H1 (cell line): ENCODE data around the gene RBMS2. TPM values are rescaled to one million over a fixed set of nuclear protein-coding genes. Genes with fewer than 3 reads are reported as not detected.

Experiments
- CTCF ChIA-PET: fragments of 300-600 bp; sonication (Branson Sonifier 250); formaldehyde crosslinking; loops from one replicate; lab custom pipeline; 2021; ENCODE audit not compliant: partially characterized antibody; lab: Charles Lee
- POLR2A ChIA-PET: fragments of 300-600 bp; sonication (Branson Sonifier 250); formaldehyde crosslinking; loops from one replicate; lab custom pipeline; 2021; ENCODE audit warnings: inconsistent platforms; ENCODE audit not compliant: partially characterized antibody; lab: Charles Lee
- DNase-seq, 2 experiments: peaks; one replicate each; pipeline versions ENCODE4 v3.0.0 to v3.0.0-alpha.2; 2010 to 2022; ENCODE audit warnings: low spot score in 2 of 2, low read depth in 1 of 2, mixed read lengths in 1 of 2
- FAIRE-seq: peaks from 2 replicates; lab custom pipeline; 2011; peaks lifted over from hg19 to GRCh38; lab: Jason Lieb, UNC
- H2AFZ ChIP-seq: 2 replicates; pipeline ENCODE4 v1.8.1; 2012; ENCODE audit warnings: low read length, inconsistent platforms
- H2AK5ac ChIP-seq: 2 replicates; pipeline ENCODE4 v1.6.1; 2013; ENCODE audit warnings: low read depth, low read length
- H2BK120ac ChIP-seq: replicated peaks from 2 replicates; pipeline ENCODE3; 2013; ENCODE audit warnings: low read depth, low read length, inconsistent platforms
- H2BK12ac ChIP-seq: 2 replicates; pipeline ENCODE4 v1.6.1; 2013; ENCODE audit warnings: low read depth, low read length
- H2BK15ac ChIP-seq: 2 replicates; pipeline ENCODE4 v1.6.1; 2013; ENCODE audit warnings: low read length
- H2BK20ac ChIP-seq: 2 replicates; pipeline ENCODE4 v1.6.1; 2013; ENCODE audit warnings: low read length
- H2BK5ac ChIP-seq: 2 replicates; pipeline ENCODE4 v1.6.1; 2013; ENCODE audit warnings: low read depth, low read length
- H3K14ac ChIP-seq: 2 replicates; pipeline ENCODE4 v1.6.1; 2013; ENCODE audit warnings: inconsistent platforms; ENCODE audit not compliant: insufficient read length
- H3K18ac ChIP-seq: 2 replicates; pipeline ENCODE4 v1.6.1; 2013; ENCODE audit warnings: low read length; ENCODE audit errors: extremely low read depth
- H3K23ac ChIP-seq: 2 replicates; pipeline ENCODE4 v1.6.1; 2013; ENCODE audit warnings: inconsistent platforms; ENCODE audit not compliant: insufficient read length
- H3K23me2 ChIP-seq: 2 replicates; pipeline ENCODE4 v1.6.1; 2013; ENCODE audit warnings: low read depth, low read length
- H3K27ac ChIP-seq: 2 replicates; pipeline ENCODE4 v1.6.1; 2011; ENCODE audit warnings: low read depth, low read length, inconsistent platforms
- H3K27me3 ChIP-seq, 4 experiments: replicated peaks in 1 of 4; 1 replicate in 1 of 4; 2 replicates in 3 of 4; pipeline versions ENCODE4 v1.6.1 to v1.8.1; 2011 to 2013; ENCODE audit warnings: low read length in 3 of 4, mild to moderate bottlenecking in 3 of 4, inconsistent platforms in 2 of 4, mixed read lengths in 2 of 4, moderate library complexity in 1 of 4; ENCODE audit not compliant: control insufficient read depth in 3 of 4, insufficient read depth in 3 of 4; ENCODE audit errors: extremely low read depth in 1 of 4
- H3K36me3 ChIP-seq, 4 experiments: 2 replicates each; pipeline versions ENCODE4 v1.6.1 to v1.8.1; 2011 to 2013; ENCODE audit warnings: mild to moderate bottlenecking in 4 of 4, low read length in 3 of 4, moderate library complexity in 2 of 4, control low read depth in 1 of 4, inconsistent platforms in 1 of 4; ENCODE audit not compliant: insufficient read depth in 4 of 4, control insufficient read depth in 2 of 4
- H3K4ac ChIP-seq: replicated peaks from 2 replicates; pipeline ENCODE3; 2013; ENCODE audit warnings: low read length, low read depth, mixed read lengths, inconsistent platforms; ENCODE audit not compliant: insufficient read length
- H3K4me1 ChIP-seq, 4 experiments: replicated peaks in 1 of 4; 1 replicate in 1 of 4; 2 replicates in 3 of 4; pipeline versions ENCODE4 v1.6.1 to v1.8.1; 2011 to 2013; ENCODE audit warnings: low read length in 3 of 4, inconsistent platforms in 2 of 4, mixed read lengths in 1 of 4; ENCODE audit not compliant: insufficient read depth in 4 of 4, control insufficient read depth in 3 of 4
- H3K4me2 ChIP-seq, 2 experiments: 2 replicates each; pipeline versions ENCODE4 v1.6.1 to v1.8.1; 2011 to 2013; ENCODE audit warnings: low read depth in 2 of 2, low read length in 2 of 2, control low read depth in 1 of 2, inconsistent platforms in 1 of 2, mild to moderate bottlenecking in 1 of 2; ENCODE audit not compliant: insufficient read depth in 1 of 2
- H3K4me3 ChIP-seq, 4 experiments: fragments of 200-600, 300-600 bp in 1 of 4; sonication (generic), shearing (Covaris generic), sonication (Bioruptor Twin) in 1 of 4; 2 replicates each; pipeline versions ENCODE4 v1.5.1 to v1.8.1; 2011 to 2016; ENCODE audit warnings: low read length in 4 of 4, low read depth in 3 of 4, control low read depth in 2 of 4, inconsistent platforms in 2 of 4, mild to moderate bottlenecking in 2 of 4, mixed read lengths in 1 of 4, moderate library complexity in 1 of 4; ENCODE audit not compliant: insufficient read depth in 2 of 4; ENCODE audit errors: extremely low read depth in 1 of 4
- H3K56ac ChIP-seq: replicated peaks from 2 replicates; pipeline ENCODE3; 2013; ENCODE audit warnings: low read depth, mild to moderate bottlenecking, mixed read lengths, low read length, inconsistent platforms; ENCODE audit not compliant: insufficient read length
- H3K79me1 ChIP-seq: 2 replicates; pipeline ENCODE4 v1.6.1; 2013; ENCODE audit warnings: low read depth, low read length, control low read depth
- H3K79me2 ChIP-seq, 2 experiments: 2 replicates each; pipeline versions ENCODE4 v1.6.1 to v1.8.1; 2012 to 2013; ENCODE audit warnings: low read length in 2 of 2, mild to moderate bottlenecking in 2 of 2, inconsistent platforms in 1 of 2; ENCODE audit not compliant: insufficient read depth in 2 of 2, control insufficient read depth in 1 of 2
- H3K9ac ChIP-seq, 4 experiments: replicated peaks in 1 of 4; 1 replicate in 1 of 4; 2 replicates in 3 of 4; pipeline versions ENCODE4 v1.6.1 to v1.8.1; 2011 to 2013; ENCODE audit warnings: low read depth in 3 of 4, low read length in 3 of 4, control low read depth in 2 of 4, mild to moderate bottlenecking in 2 of 4, moderate library complexity in 2 of 4, inconsistent platforms in 1 of 4; ENCODE audit errors: extremely low read depth in 1 of 4
- H3K9me3 ChIP-seq, 2 experiments: 2 replicates each; pipeline versions ENCODE4 v1.6.1 to v1.8.1; 2012 to 2013; ENCODE audit warnings: mild to moderate bottlenecking in 2 of 2, moderate library complexity in 2 of 2, control low read depth in 1 of 2, inconsistent platforms in 1 of 2, low read depth in 1 of 2, low read length in 1 of 2, mixed read lengths in 1 of 2; ENCODE audit not compliant: insufficient read depth in 2 of 2
- H4K20me1 ChIP-seq, 2 experiments: replicated peaks in 1 of 2; 2 replicates each; pipeline versions ENCODE3 to v1.8.1; 2011 to 2013; ENCODE audit warnings: inconsistent platforms in 2 of 2, low read length in 2 of 2, mild to moderate bottlenecking in 1 of 2; ENCODE audit not compliant: insufficient read depth in 2 of 2, control insufficient read depth in 1 of 2
- H4K5ac ChIP-seq: 2 replicates; pipeline ENCODE4 v1.6.1; 2013; ENCODE audit warnings: low read length, low read depth, mixed read lengths, inconsistent platforms; ENCODE audit not compliant: insufficient read length
- H4K8ac ChIP-seq: 2 replicates; pipeline ENCODE4 v1.8.0; 2013; ENCODE audit warnings: mild to moderate bottlenecking, moderate library complexity, low read length, inconsistent platforms; ENCODE audit not compliant: insufficient read depth; ENCODE audit errors: extremely low read depth
- H4K91ac ChIP-seq: replicated peaks from 2 replicates; pipeline ENCODE3; 2013; ENCODE audit warnings: low read length, mixed read lengths, inconsistent platforms; ENCODE audit not compliant: insufficient read length
- HDAC2 ChIP-seq, 2 experiments: fragments of 300-600 bp in 1 of 2; sonication (generic) in 1 of 2; IDR thresholded peaks; 2 replicates each; pipeline ENCODE4 v1.6.1; 2011 to 2012; ENCODE audit warnings: low read depth in 2 of 2, low read length in 2 of 2, mild to moderate bottlenecking in 2 of 2, moderate library complexity in 2 of 2, borderline replicate concordance in 1 of 2, inconsistent platforms in 1 of 2
- WGBS, 2 experiments: shearing (Covaris generic) in 1 of 2; methylation state at CpG; one replicate each; pipeline versions ENCODE4 v1.1.6 to v1.1.7; 2013 to 2015; ENCODE audit warnings: low lambda C conversion rate in 2 of 2, mixed read lengths in 2 of 2, inconsistent platforms in 1 of 2, low coverage in 1 of 2, missing lambda C conversion rate in 1 of 2; ENCODE audit not compliant: insufficient replicate concordance in 2 of 2, insufficient coverage in 1 of 2, insufficient read length in 1 of 2; ENCODE audit errors: extremely low coverage in 1 of 2, missing lambda C conversion rate in 1 of 2; 5-methylcytosine and 5-hydroxymethylcytosine counted together
- polyA plus RNA-seq, 7 experiments: library from polyadenylated mRNA; depleted of rRNA in 3 of 7; stranded (reverse) in 5 of 7; unstranded in 2 of 7; fragments of >200 nt in 5 of 7; fragments of 200-250 nt in 2 of 7; gene quantifications; 1 replicate in 5 of 7; 2 replicates in 1 of 7; 4 replicates in 1 of 7; pipeline versions ENCODE4 v1.2.1 to v1.2.3, GENCODE V29; 2011 to 2013; ENCODE audit warnings: missing spikeins in 2 of 7, mixed read lengths in 2 of 7
- total RNA-seq: library from RNA; stranded (reverse); fragmentation: NEBNext Ultra II Directional; extraction: Animal tissue kit (Norgen Biotek cat#: 25700); gene quantifications from 2 replicates; pipeline ENCODE4 v1.2.1, GENCODE V29; 2021

Gene RBMS2
- total and polyA plus RNA-seq, 2 of the 8 experiments (the other 6 are each of a cell fraction or from before 2014, with no cell fraction given) = 9.6 to 31.3 TPM

DNA sequence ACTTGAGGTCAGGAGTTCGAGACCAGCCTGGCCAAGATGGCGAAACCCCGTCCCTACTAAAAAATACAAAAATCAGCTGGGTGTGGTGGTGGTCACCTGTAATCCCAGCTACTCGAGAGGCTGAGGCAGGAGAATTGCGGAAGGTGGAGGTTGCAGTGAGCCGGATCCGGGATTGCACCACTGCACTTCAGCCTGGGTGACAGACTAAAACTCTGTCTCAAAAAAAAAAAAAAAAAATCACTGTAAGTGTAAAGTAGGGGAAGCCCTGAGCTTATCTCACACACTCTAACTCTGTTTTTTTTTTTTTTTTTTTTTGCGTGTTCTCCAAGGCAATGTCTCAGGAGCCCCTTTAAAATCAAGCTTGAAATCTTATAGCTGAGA lies 421 bp upstream of the RBMS2 start:
- whole genome bisulfite sequencing, 2 experiments = 91% methylated on average over 7 of the region's 8 CpGs; no CpG with 5 or more reads in 1 of the 2 experiments
- peak overlapping the region; percentile 95; the same call in 1 of the 2 replicates for H2AFZ ChIP-seq

More for the DNA sequence above, 421 bp upstream of the RBMS2 start:
- H3K4me1 ChIP-seq = peaks cover 0 to 2% (median under 1%) of the 10 kb centered on the region in 4 experiments; a peak in 4 of 7 replicates
- peaks cover 0 to 11% of the 10 kb centered on the region in 2 experiments; a peak in 2 of 4 replicates for H3K79me2 ChIP-seq
- no peak overlapping the region for H2BK5ac ChIP-seq
- H4K8ac ChIP-seq = no peak overlapping the region
- no peak overlapping the region; the same call in 1 of the 2 replicates for H2BK12ac ChIP-seq
- peak overlapping the region; percentile 38 to 92; a peak in 2 of 4 replicates for H3K4me2 ChIP-seq
- H4K5ac ChIP-seq = no peak overlapping the region
- no peak overlapping the region for H3K27ac ChIP-seq
- H3K23me2 ChIP-seq = peaks cover 5% of the 10 kb centered on the region; the same call in 1 of the 2 replicates
- ChIA-PET CTCF (interaction anchor here (0.6 to 16.9 kb wide), 12 partner anchors 10 to 115 kb away, joined by 3 to 279 read pairs (median 4); no protein-coding TSS in a partner anchor), POLR2A (interaction anchor here (0.7 to 1.6 kb wide), 9 partner anchors 10 to 207 kb away, joined by 3 to 6 read pairs (median 4); partner anchors contain the start of genes GLS2 and IL23A)
- H4K91ac ChIP-seq = no peak overlapping the region
- H2AK5ac ChIP-seq = no peak overlapping the region
- no peaks in the 10 kb centered on the region for H3K9me3 ChIP-seq
- H3K14ac ChIP-seq = no peak overlapping the region
- no peaks in the 10 kb centered on the region for H3K27me3 ChIP-seq
- H2BK15ac ChIP-seq = no peak overlapping the region
- no peak for FAIRE-seq
- no peak overlapping the region for H2BK120ac ChIP-seq
- no peak overlapping the region for H3K23ac ChIP-seq
- H3K56ac ChIP-seq = no peak overlapping the region
- no peak for DNase-seq
- no peak overlapping the region for H2BK20ac ChIP-seq
- H3K9ac ChIP-seq = no peak overlapping the region
- H3K4ac ChIP-seq = no peak overlapping the region
- H3K18ac ChIP-seq = no peak overlapping the region
- no peaks in the 10 kb centered on the region for H3K36me3 ChIP-seq
- no peaks in the 10 kb centered on the region for H3K79me1 ChIP-seq
- no peak for TF ChIP-seq HDAC2 (IDR thresholded peaks at IDR 0.05; ENCODE audit: borderline replicate concordance in 1 of 2, low read depth in 2 of 2, low read length in 2 of 2)
- TF ChIP-seq, all 59 proteins: peak for 0
- no peaks in the 10 kb centered on the region for H4K20me1 ChIP-seq
- peak overlapping the region in 2 of 4 experiments; percentile 11 to 73; a peak in 3 of 8 replicates for H3K4me3 ChIP-seq
